ENCODE data around the gene PSEN2. TPM values are rescaled to one million over a fixed set of nuclear protein-coding genes. Genes with fewer than 3 reads are reported as not detected.
A peak's percentile ranks its signal among the peaks of the same experiment; 100 is the strongest.

The PSEN2 gene
- total and polyA plus RNA-seq, 10 of the 15 experiments (the other 5 are each of a cell fraction or from before 2014, with no cell fraction given): 0.90 to 13.3 (median 7.0) TPM

DNA sequence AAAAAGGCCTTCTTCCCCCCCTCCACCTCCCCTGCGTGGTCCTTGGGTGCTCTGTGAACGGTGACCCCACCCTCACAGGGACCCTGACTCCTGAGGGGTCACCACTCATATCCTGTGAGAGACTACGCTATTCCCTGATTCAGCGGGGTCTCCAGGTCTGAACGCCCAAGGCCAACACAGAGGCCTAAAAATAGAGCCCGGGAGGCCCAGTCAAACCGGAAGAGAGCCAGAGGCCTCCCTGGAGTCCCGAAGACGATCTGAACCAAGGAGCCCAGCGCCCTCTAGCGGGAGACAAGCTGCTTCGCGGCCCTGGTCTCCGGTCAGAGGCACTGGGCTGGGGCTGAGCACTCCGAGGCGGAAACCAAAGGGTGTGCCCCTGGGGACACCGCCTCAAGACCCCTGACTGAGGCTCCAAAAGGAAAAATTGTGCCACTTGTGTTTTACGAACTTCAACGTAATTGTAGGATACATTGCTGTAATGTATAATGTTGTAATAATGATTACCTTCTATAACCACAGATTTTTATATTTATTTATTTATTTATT is 42.4 kb upstream of the PSEN2 start (continued):
- no peak for TF ChIP-seq CBX5 (IDR thresholded peaks at IDR 0.05; ENCODE audit: low read depth)
- TF ChIP-seq POU2F2 (IDR thresholded peaks at IDR 0.05; ENCODE audit: borderline replicate concordance, low read depth, low read length): peak; percentile 72; the same call in 2 of the 3 replicates
- TF ChIP-seq CHD1 (IDR thresholded peaks at IDR 0.05; ENCODE audit: low read depth, low read length): no peak
- TF ChIP-seq NFYB (IDR thresholded peaks at IDR 0.05; ENCODE audit: insufficient read depth, low read depth, low read length): no peak
- TF ChIP-seq CBX3 (IDR thresholded peaks at IDR 0.05; ENCODE audit: borderline replicate concordance, low read depth): no peak
- no peak for TF ChIP-seq CREM (IDR thresholded peaks at IDR 0.05; ENCODE audit: low read depth)
- TF ChIP-seq, protein P1, sequence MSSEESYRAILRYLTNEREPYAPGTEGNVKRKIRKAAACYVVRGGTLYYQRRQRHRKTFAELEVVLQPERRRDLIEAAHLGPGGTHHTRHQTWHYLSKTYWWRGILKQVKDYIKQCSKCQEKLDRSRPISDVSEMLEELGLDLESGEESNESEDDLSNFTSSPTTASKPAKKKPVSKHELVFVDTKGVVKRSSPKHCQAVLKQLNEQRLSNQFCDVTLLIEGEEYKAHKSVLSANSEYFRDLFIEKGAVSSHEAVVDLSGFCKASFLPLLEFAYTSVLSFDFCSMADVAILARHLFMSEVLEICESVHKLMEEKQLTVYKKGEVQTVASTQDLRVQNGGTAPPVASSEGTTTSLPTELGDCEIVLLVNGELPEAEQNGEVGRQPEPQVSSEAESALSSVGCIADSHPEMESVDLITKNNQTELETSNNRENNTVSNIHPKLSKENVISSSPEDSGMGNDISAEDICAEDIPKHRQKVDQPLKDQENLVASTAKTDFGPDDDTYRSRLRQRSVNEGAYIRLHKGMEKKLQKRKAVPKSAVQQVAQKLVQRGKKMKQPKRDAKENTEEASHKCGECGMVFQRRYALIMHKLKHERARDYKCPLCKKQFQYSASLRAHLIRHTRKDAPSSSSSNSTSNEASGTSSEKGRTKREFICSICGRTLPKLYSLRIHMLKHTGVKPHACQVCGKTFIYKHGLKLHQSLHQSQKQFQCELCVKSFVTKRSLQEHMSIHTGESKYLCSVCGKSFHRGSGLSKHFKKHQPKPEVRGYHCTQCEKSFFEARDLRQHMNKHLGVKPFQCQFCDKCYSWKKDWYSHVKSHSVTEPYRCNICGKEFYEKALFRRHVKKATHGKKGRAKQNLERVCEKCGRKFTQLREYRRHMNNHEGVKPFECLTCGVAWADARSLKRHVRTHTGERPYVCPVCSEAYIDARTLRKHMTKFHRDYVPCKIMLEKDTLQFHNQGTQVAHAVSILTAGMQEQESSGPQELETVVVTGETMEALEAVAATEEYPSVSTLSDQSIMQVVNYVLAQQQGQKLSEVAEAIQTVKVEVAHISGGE (CRISPR knock-in tag; IDR thresholded peaks at IDR 0.05): no peak
- TF ChIP-seq RELB (IDR thresholded peaks at IDR 0.05; ENCODE audit: low read depth): peak; percentile 46
- peak; percentile 27; the same call in 1 of the 2 replicates for TF ChIP-seq POLR2A (IDR thresholded peaks at IDR 0.05; ENCODE audit: low read depth, low read length)
- TF ChIP-seq RFX5 (IDR thresholded peaks at IDR 0.05; ENCODE audit: low read depth, low read length): no peak
- TF ChIP-seq ZBED1 (IDR thresholded peaks at IDR 0.05; ENCODE audit: borderline replicate concordance): peak; percentile 49; the same call in 1 of the 2 replicates
- TF ChIP-seq, protein P2, sequence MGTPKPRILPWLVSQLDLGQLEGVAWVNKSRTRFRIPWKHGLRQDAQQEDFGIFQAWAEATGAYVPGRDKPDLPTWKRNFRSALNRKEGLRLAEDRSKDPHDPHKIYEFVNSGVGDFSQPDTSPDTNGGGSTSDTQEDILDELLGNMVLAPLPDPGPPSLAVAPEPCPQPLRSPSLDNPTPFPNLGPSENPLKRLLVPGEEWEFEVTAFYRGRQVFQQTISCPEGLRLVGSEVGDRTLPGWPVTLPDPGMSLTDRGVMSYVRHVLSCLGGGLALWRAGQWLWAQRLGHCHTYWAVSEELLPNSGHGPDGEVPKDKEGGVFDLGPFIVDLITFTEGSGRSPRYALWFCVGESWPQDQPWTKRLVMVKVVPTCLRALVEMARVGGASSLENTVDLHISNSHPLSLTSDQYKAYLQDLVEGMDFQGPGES (IDR thresholded peaks at IDR 0.05): 0 out of 2 replicates have a peak, but pooled peaks have one; percentile 18
- TF ChIP-seq DPF2 (IDR thresholded peaks at IDR 0.05): no peak
- TF ChIP-seq CREB1 (IDR thresholded peaks at IDR 0.05; ENCODE audit: low read depth): 0 out of 2 replicates have a peak, but pooled peaks have one; percentile 25
- no peak for TF ChIP-seq SMAD5 (IDR thresholded peaks at IDR 0.05; ENCODE audit: low read depth)
- no peak for TF ChIP-seq SREBF1 (IDR thresholded peaks at IDR 0.05; ENCODE audit: low read length)
- no peak for TF ChIP-seq STAT3 (IDR thresholded peaks at IDR 0.05; ENCODE audit: low read depth, low read length)
- TF ChIP-seq ZNF592 (IDR thresholded peaks at IDR 0.05): peak; percentile 90
- TF ChIP-seq MEF2A (IDR thresholded peaks at IDR 0.05; ENCODE audit: insufficient read depth, low read depth, low read length): peak; percentile 96

Measured in GM12878 (cell line).